CD4-positive, CD25-positive, alpha-beta regulatory T cell (primary cell): Measurements from ENCODE around the gene KRTAP10-12. TPM values are rescaled to one million over a fixed set of nuclear protein-coding genes. Genes with fewer than 3 reads are reported as not detected.

Source experiments
- ATAC-seq, 2 donors: fragments of 150-1000 bp; cut with Tn5 transposase; one replicate each; pipeline ENCODE4 v1.10.0; 2021; ENCODE audit warnings: low read depth in 2 of 2, moderate number of reproducible peaks in 2 of 2, moderate library complexity in 1 of 2
- DNase-seq, 3 donors: peaks; one replicate each; pipeline versions ENCODE4 v3.0.0 to v3.0.0-alpha.2; 2012 to 2022; ENCODE audit warnings: mixed read lengths in 1 of 3
- H3K27ac ChIP-seq: one replicate; pipeline ENCODE4 v1.7.0; 2013; ENCODE audit warnings: mild to moderate bottlenecking, low read length; ENCODE audit not compliant: insufficient read depth, poor library complexity, severe bottlenecking
- H3K27me3 ChIP-seq: one replicate; pipeline ENCODE4 v1.7.0; 2013; ENCODE audit warnings: low read length; ENCODE audit not compliant: control insufficient read depth, insufficient read depth
- H3K36me3 ChIP-seq: one replicate; pipeline ENCODE4 v1.7.0; 2013; ENCODE audit warnings: mild to moderate bottlenecking, low read length, moderate library complexity; ENCODE audit not compliant: control insufficient read depth, insufficient read depth
- H3K4me1 ChIP-seq: 2 replicates; pipeline ENCODE4 v1.7.0; 2013; ENCODE audit warnings: mild to moderate bottlenecking, low read length; ENCODE audit not compliant: insufficient read depth, control insufficient read depth, poor library complexity, severe bottlenecking
- H3K4me3 ChIP-seq: one replicate; pipeline ENCODE4 v1.7.0; 2013; ENCODE audit warnings: low read depth, mild to moderate bottlenecking, low read length, moderate library complexity
- H3K9me3 ChIP-seq, 2 experiments: 1 replicate in 1 of 2; 2 replicates in 1 of 2; pipeline ENCODE4 v1.7.0; 2013; ENCODE audit warnings: low read length in 2 of 2, mild to moderate bottlenecking in 1 of 2, moderate library complexity in 1 of 2; ENCODE audit not compliant: control insufficient read depth in 2 of 2
- H3K27ac Mint-ChIP-seq, 3 donors: one replicate each; pipeline ENCODE4 v1.8.0; 2020 to 2022; ENCODE audit warnings: mild to moderate bottlenecking in 3 of 3, mixed read lengths in 3 of 3, moderate library complexity in 2 of 3
- H3K27me3 Mint-ChIP-seq: one replicate; pipeline ENCODE4 v1.8.0; 2022; ENCODE audit warnings: mild to moderate bottlenecking, mixed read lengths
- H3K36me3 Mint-ChIP-seq: one replicate; pipeline ENCODE4 v1.8.0; 2020; ENCODE audit warnings: mixed read lengths
- H3K4me1 Mint-ChIP-seq, 4 donors: one replicate each; pipeline ENCODE4 v1.8.0; 2020 to 2022; ENCODE audit warnings: mixed read lengths in 4 of 4, mild to moderate bottlenecking in 1 of 4
- H3K4me3 Mint-ChIP-seq, 4 donors: one replicate each; pipeline ENCODE4 v1.8.0; 2020 to 2022; ENCODE audit warnings: mild to moderate bottlenecking in 4 of 4, mixed read lengths in 4 of 4, moderate library complexity in 3 of 4
- H3K9me3 Mint-ChIP-seq, 7 donors: one replicate each; pipeline ENCODE4 v1.8.0; 2020 to 2022; ENCODE audit warnings: mixed read lengths in 7 of 7, mild to moderate bottlenecking in 3 of 7, moderate library complexity in 2 of 7
- polyA plus RNA-seq, 4 donors: library from polyadenylated mRNA; unstranded; fragments of 300-500 nt; fragmentation: Illumina TruSeq; gene quantifications; one replicate each; pipeline ENCODE4 v1.2.3, GENCODE V29; 2021
- total RNA-seq: library from RNA; stranded (reverse); gene quantifications from one replicate; pipeline ENCODE4 v1.2.3, GENCODE V29; 2022

The KRTAP10-12 gene
- total and polyA plus RNA-seq, 5 donors from 2014 or later = not detected

- no peaks in the 10 kb centered on the region for H3K4me1 ChIP-seq
- no peaks in the 10 kb centered on the region for H3K36me3 ChIP-seq
- Mint-ChIP-seq H3K9me3 (peaks cover 0 to 3% (median 0%) of the 10 kb centered on the region in 7 donors), H3K36me3 (no peaks in the 10 kb centered on the region), H3K4me1 (peaks cover 0 to 3% (median 0%) of the 10 kb centered on the region in 4 donors), H3K27ac (peak overlapping the region in 1 of 3 donors; percentile 7), H3K27me3 (peaks cover 26% of the 10 kb centered on the region), H3K4me3 (no peak overlapping the region)
- no peak for ATAC-seq
- H3K27ac ChIP-seq = no peak overlapping the region
- peaks cover 1% of the 10 kb centered on the region for H3K27me3 ChIP-seq
- H3K9me3 ChIP-seq = no peaks in the 10 kb centered on the region
- no peak overlapping the region for H3K4me3 ChIP-seq
- no peak for DNase-seq
Observed at GRCh38 chr21:44740742-44741141, 43.8 kb downstream of the KRTAP10-12 start.

GRCh38 chr21:44741921-44742320, 44.9 kb downstream of the KRTAP10-12 start:
- no peaks in the 10 kb centered on the region for H3K36me3 Mint-ChIP-seq
- no peak overlapping the region for H3K27ac Mint-ChIP-seq
- Histone ChIP-seq H3K27ac (no peak overlapping the region), H3K36me3 (no peaks in the 10 kb centered on the region), H3K9me3 (no peaks in the 10 kb centered on the region), H3K4me1 (no peaks in the 10 kb centered on the region), H3K4me3 (no peak overlapping the region), H3K27me3 (peaks cover 1% of the 10 kb centered on the region)
- H3K4me1 Mint-ChIP-seq = peaks cover 0 to 3% (median 0%) of the 10 kb centered on the region in 4 donors
- no peak overlapping the region for H3K4me3 Mint-ChIP-seq
- peaks cover 31% of the 10 kb centered on the region for H3K27me3 Mint-ChIP-seq
- H3K9me3 Mint-ChIP-seq = peaks cover 0 to 3% (median 0%) of the 10 kb centered on the region in 7 donors
- DNase-seq (no peak), ATAC-seq (no peak)

- H3K4me1 Mint-ChIP-seq = peaks cover 0 to 2% (median 0%) of the 10 kb centered on the region in 4 donors
- ATAC-seq = no peak
Observed at GRCh38 chr21:44742418-44743153, 45.6 kb downstream of the KRTAP10-12 start.

More at GRCh38 chr21:44742418-44743153, 45.6 kb downstream of the KRTAP10-12 start:
- no peaks in the 10 kb centered on the region for H3K4me1 ChIP-seq
- DNase-seq = peak in 2 of 3 donors; percentile 14 to 24
- Mint-ChIP-seq H3K27me3 (peaks cover 33% of the 10 kb centered on the region), H3K27ac (no peak overlapping the region), H3K36me3 (no peaks in the 10 kb centered on the region), H3K4me3 (no peak overlapping the region), H3K9me3 (peaks cover 0 to 3% (median 0%) of the 10 kb centered on the region in 7 donors)
- H3K9me3 ChIP-seq = no peaks in the 10 kb centered on the region
- no peak overlapping the region for H3K4me3 ChIP-seq
- H3K27me3 ChIP-seq = peaks cover 1% of the 10 kb centered on the region
- H3K36me3 ChIP-seq = no peaks in the 10 kb centered on the region
- no peak overlapping the region for H3K27ac ChIP-seq

Other genes starting within 250 kb of the KRTAP10-12 start
- gene LRRC3, start 241.7 kb upstream of the KRTAP10-12 start, total RNA-seq = 1.6 TPM
- gene LRRC3, start 241.7 kb upstream of the KRTAP10-12 start, polyA plus RNA-seq = under 1 TPM; 0.15 to 0.44 (median 0.38) TPM
- gene KRTAP10-1, start 157.0 kb upstream of the KRTAP10-12 start, total RNA-seq = not detected
- not detected for gene KRTAP10-1, start 157.0 kb upstream of the KRTAP10-12 start, polyA plus RNA-seq
- not detected for gene KRTAP10-2, start 145.7 kb upstream of the KRTAP10-12 start, total RNA-seq
- gene KRTAP10-2, start 145.7 kb upstream of the KRTAP10-12 start, polyA plus RNA-seq = not detected
- gene KRTAP10-3, start 138.4 kb upstream of the KRTAP10-12 start, total RNA-seq = not detected
- not detected for gene KRTAP10-3, start 138.4 kb upstream of the KRTAP10-12 start, polyA plus RNA-seq
- not detected for gene KRTAP10-4, start 123.4 kb upstream of the KRTAP10-12 start, total RNA-seq
- gene KRTAP10-4, start 123.4 kb upstream of the KRTAP10-12 start, polyA plus RNA-seq = not detected
- gene KRTAP10-5, start 116.6 kb upstream of the KRTAP10-12 start, total RNA-seq = not detected
- gene KRTAP10-5, start 116.6 kb upstream of the KRTAP10-12 start, polyA plus RNA-seq = not detected
- not detected for gene KRTAP10-6, start 104.7 kb upstream of the KRTAP10-12 start, total RNA-seq
- not detected for gene KRTAP10-6, start 104.7 kb upstream of the KRTAP10-12 start, polyA plus RNA-seq
- not detected for gene KRTAP10-7, start 96.6 kb upstream of the KRTAP10-12 start, total RNA-seq
- not detected for gene KRTAP10-7, start 96.6 kb upstream of the KRTAP10-12 start, polyA plus RNA-seq
- not detected for gene KRTAP10-8, start 85.1 kb upstream of the KRTAP10-12 start, total RNA-seq
- not detected for gene KRTAP10-8, start 85.1 kb upstream of the KRTAP10-12 start, polyA plus RNA-seq
- not detected for gene KRTAP10-9, start 70.1 kb upstream of the KRTAP10-12 start, total RNA-seq
- not detected for gene KRTAP10-9, start 70.1 kb upstream of the KRTAP10-12 start, polyA plus RNA-seq
- not detected for gene KRTAP10-10, start 59.8 kb upstream of the KRTAP10-12 start, total RNA-seq
- gene KRTAP10-10, start 59.8 kb upstream of the KRTAP10-12 start, polyA plus RNA-seq = not detected
- not detected for gene KRTAP10-11, start 50.8 kb upstream of the KRTAP10-12 start, total RNA-seq
- not detected for gene KRTAP10-11, start 50.8 kb upstream of the KRTAP10-12 start, polyA plus RNA-seq
- not detected for gene KRTAP12-4, start 42.5 kb upstream of the KRTAP10-12 start, total RNA-seq
- gene KRTAP12-4, start 42.5 kb upstream of the KRTAP10-12 start, polyA plus RNA-seq = not detected
- not detected for gene KRTAP12-3, start 39.2 kb upstream of the KRTAP10-12 start, total RNA-seq
- not detected for gene KRTAP12-3, start 39.2 kb upstream of the KRTAP10-12 start, polyA plus RNA-seq
- gene KRTAP12-2, start 30.2 kb upstream of the KRTAP10-12 start, total RNA-seq = not detected
- not detected for gene KRTAP12-2, start 30.2 kb upstream of the KRTAP10-12 start, polyA plus RNA-seq
- not detected for gene KRTAP12-1, start 15.0 kb upstream of the KRTAP10-12 start, total RNA-seq
- not detected for gene KRTAP12-1, start 15.0 kb upstream of the KRTAP10-12 start, polyA plus RNA-seq
- not detected for gene TSPEAR, start 14.4 kb downstream of the KRTAP10-12 start, total RNA-seq
- gene TSPEAR, start 14.4 kb downstream of the KRTAP10-12 start, polyA plus RNA-seq = under 1 TPM in 1 of 4 donors, not detected in 3; 0.05 TPM
- gene UBE2G2, start 104.6 kb downstream of the KRTAP10-12 start, total RNA-seq = 109 TPM
- 10 to 100 TPM; 42.8 to 50.9 (median 49.0) TPM for gene UBE2G2, start 104.6 kb downstream of the KRTAP10-12 start, polyA plus RNA-seq
- gene SUMO3, start 120.9 kb downstream of the KRTAP10-12 start, total RNA-seq = 65.8 TPM
- 10 to 100 TPM; 76.3 to 88.9 (median 80.2) TPM for gene SUMO3, start 120.9 kb downstream of the KRTAP10-12 start, polyA plus RNA-seq
- 98.3 TPM for gene PTTG1IP, start 176.5 kb downstream of the KRTAP10-12 start, total RNA-seq
- 100 to 1,000 TPM in 1 of 4 donors, 10 to 100 TPM in 3; 78.5 to 100 (median 95.1) TPM for gene PTTG1IP, start 176.5 kb downstream of the KRTAP10-12 start, polyA plus RNA-seq
- 411 TPM for gene ITGB2, start 223.7 kb downstream of the KRTAP10-12 start, total RNA-seq
- gene ITGB2, start 223.7 kb downstream of the KRTAP10-12 start, polyA plus RNA-seq = 100 to 1,000 TPM; 415 to 519 (median 446) TPM
- gene SLX9, start 242.9 kb downstream of the KRTAP10-12 start, total RNA-seq = 21.8 TPM
- gene SLX9, start 242.9 kb downstream of the KRTAP10-12 start, polyA plus RNA-seq = 10 to 100 TPM in 3 of 4 donors, 1 to 10 TPM in 1; 7.6 to 12.0 (median 10.0) TPM